ENCODE results near the gene NCLN. TPM values are rescaled to one million over a fixed set of nuclear protein-coding genes. Genes with fewer than 3 reads are reported as not detected.
"Not testable (repeated sequence)": the region's sequence is repeated elsewhere in the genome, so short reads cannot be mapped to it uniquely, and the experiment has no call there.

The NCLN gene
- total and polyA plus RNA-seq, 2 donors (not counting 1 experiment from before 2014, with no cell fraction given) = 33.0 to 35.8 TPM

DNA sequence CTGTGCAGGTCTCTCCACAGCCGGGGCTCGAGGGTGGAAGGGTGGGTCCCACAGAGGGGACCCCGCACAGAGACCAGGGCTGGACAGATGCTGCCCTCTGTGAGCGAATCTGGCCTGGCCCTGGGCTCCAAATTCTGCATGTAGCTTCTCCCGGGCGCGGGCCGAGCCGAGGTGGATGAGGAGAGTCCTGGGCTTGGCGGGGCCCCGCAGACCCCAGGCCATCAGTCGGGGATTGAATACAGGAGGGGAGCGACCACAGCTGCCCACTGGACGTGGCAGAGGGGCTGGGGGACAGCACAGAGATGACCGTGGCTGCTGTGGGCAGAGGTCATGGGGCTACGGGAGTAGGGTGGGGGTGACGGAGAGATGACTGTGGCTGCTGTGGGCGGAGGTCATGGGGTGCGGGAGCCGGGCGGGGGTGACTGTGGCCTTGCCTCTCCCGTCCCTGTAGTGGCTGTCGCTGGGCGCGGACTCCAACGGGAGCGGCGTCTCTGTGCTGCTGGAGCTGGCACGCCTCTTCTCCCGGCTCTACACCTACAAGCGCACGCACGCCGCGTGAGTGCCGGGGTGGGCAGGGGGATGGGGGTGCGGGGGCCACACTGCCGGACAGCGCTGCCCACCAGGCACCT is 15.5 kb downstream of the NCLN start:
- no peak overlapping the region for H3K4me2 ChIP-seq (ENCODE audit: extremely low read depth, insufficient read depth, low read length)
- no peaks in the 10 kb centered on the region for H3K4me1 ChIP-seq (ENCODE audit: control insufficient read depth, extremely low read depth, insufficient read depth, low read length)
- H3K36me3 ChIP-seq (ENCODE audit: control insufficient read depth, insufficient read depth, low read length) = peaks cover 8% of the 10 kb centered on the region
- DNase-seq (ENCODE audit: low read depth in 2 of 2) = no peak
- H3K9me3 ChIP-seq (ENCODE audit: control insufficient read depth, insufficient read depth, low read depth, low read length) = no peaks in the 10 kb centered on the region
- TF ChIP-seq, protein P1, sequence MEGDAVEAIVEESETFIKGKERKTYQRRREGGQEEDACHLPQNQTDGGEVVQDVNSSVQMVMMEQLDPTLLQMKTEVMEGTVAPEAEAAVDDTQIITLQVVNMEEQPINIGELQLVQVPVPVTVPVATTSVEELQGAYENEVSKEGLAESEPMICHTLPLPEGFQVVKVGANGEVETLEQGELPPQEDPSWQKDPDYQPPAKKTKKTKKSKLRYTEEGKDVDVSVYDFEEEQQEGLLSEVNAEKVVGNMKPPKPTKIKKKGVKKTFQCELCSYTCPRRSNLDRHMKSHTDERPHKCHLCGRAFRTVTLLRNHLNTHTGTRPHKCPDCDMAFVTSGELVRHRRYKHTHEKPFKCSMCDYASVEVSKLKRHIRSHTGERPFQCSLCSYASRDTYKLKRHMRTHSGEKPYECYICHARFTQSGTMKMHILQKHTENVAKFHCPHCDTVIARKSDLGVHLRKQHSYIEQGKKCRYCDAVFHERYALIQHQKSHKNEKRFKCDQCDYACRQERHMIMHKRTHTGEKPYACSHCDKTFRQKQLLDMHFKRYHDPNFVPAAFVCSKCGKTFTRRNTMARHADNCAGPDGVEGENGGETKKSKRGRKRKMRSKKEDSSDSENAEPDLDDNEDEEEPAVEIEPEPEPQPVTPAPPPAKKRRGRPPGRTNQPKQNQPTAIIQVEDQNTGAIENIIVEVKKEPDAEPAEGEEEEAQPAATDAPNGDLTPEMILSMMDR (conservative IDR thresholded peaks at IDR 0.05 in 1 of 2, IDR thresholded peaks at IDR 0.05 in 1 of 2; ENCODE audit: low read depth in 1 of 2, low read length in 2 of 2) = no peak
- TF ChIP-seq EZH2 (IDR thresholded peaks at IDR 0.05; ENCODE audit: low read length, missing control alignments) = no peak
- no peak overlapping the region for H3K9ac ChIP-seq (ENCODE audit: insufficient read depth, low read length)
- H4K20me1 ChIP-seq (ENCODE audit: control insufficient read depth, extremely low read depth, insufficient read depth, low read length) = no peaks in the 10 kb centered on the region
- H3K27me3 ChIP-seq (ENCODE audit: control insufficient read depth, insufficient read depth, low read length) = no peaks in the 10 kb centered on the region
- no peaks in the 10 kb centered on the region for H3K79me2 ChIP-seq (ENCODE audit: control insufficient read depth, insufficient read depth, low read length)
- H3K27ac ChIP-seq (ENCODE audit: insufficient read depth, low read length) = no peak overlapping the region
- H2AFZ ChIP-seq (ENCODE audit: low read length) = no peak overlapping the region
- no peak overlapping the region for H3K4me3 ChIP-seq (replicated peaks in 1 of 4; ENCODE audit: control extremely low read depth in 1 of 4, insufficient read depth in 1 of 4, low read depth in 3 of 4, low read length in 4 of 4)

DNA sequence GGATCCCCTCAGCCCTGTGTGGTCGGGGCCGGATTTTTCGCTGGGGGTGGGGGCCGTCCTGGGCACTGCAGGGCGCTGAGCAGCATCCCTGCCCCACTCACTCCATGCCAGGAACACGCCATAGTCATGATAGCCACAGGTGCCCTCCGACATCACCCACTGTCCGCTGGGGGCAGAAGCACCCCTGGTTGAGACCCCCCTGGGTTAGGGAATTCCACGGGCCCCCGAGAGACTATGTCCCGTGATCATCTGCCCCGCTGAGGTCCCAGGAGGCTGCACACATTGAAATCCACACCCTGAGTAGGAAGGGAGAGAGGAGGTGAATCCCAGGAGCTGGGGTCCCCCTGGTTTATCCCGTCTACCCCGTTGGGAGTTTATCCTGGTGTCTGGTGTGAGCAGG is 16.2 kb downstream of the NCLN start:
- DNase-seq (ENCODE audit: low read depth in 2 of 2) = no peak
- no peaks in the 10 kb centered on the region for H3K79me2 ChIP-seq (ENCODE audit: control insufficient read depth, insufficient read depth, low read length)

DNA sequence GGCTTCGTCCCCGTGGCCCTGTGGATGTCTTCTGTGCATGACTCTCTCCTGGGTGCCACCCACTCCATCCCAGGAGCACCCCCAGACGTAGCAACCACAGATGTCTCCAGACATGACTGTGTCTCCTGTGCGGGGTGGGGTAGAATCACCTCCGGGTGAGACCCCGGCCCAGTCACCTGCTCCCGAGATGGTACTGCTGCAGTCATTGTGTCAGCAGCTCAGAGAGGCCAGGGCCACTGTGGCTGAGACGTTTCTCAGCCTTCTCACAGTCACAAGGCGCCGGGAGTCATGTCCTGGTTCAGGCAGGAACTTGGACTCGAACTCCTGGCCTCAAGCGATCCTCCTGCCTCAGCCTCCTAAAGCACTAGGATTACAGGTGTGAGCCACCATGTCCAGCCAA is 16.6 kb downstream of the NCLN start:
- H3K4me1 ChIP-seq (ENCODE audit: control insufficient read depth, extremely low read depth, insufficient read depth, low read length) = no peaks in the 10 kb centered on the region
- peaks cover 10% of the 10 kb centered on the region for H3K36me3 ChIP-seq (ENCODE audit: control insufficient read depth, insufficient read depth, low read length)
- no peak overlapping the region for H3K4me2 ChIP-seq (ENCODE audit: extremely low read depth, insufficient read depth, low read length)
- TF ChIP-seq, protein P1 (conservative IDR thresholded peaks at IDR 0.05 in 1 of 2, IDR thresholded peaks at IDR 0.05 in 1 of 2; ENCODE audit: low read depth in 1 of 2, low read length in 2 of 2) = no peak
- no peak for TF ChIP-seq EZH2 (IDR thresholded peaks at IDR 0.05; ENCODE audit: low read length, missing control alignments)
- no peak for DNase-seq (ENCODE audit: low read depth in 2 of 2)
- no peaks in the 10 kb centered on the region for H3K79me2 ChIP-seq (ENCODE audit: control insufficient read depth, insufficient read depth, low read length)
- H3K27ac ChIP-seq (ENCODE audit: insufficient read depth, low read length) = no peak overlapping the region
- no peak overlapping the region for H3K9ac ChIP-seq (ENCODE audit: insufficient read depth, low read length)
- no peak overlapping the region for H3K4me3 ChIP-seq (replicated peaks in 1 of 4; ENCODE audit: control extremely low read depth in 1 of 4, insufficient read depth in 1 of 4, low read depth in 3 of 4, low read length in 4 of 4)
- H2AFZ ChIP-seq (ENCODE audit: low read length) = no peak overlapping the region
- H4K20me1 ChIP-seq (ENCODE audit: control insufficient read depth, extremely low read depth, insufficient read depth, low read length) = no peaks in the 10 kb centered on the region
- H3K9me3 ChIP-seq (ENCODE audit: control insufficient read depth, insufficient read depth, low read depth, low read length) = no peaks in the 10 kb centered on the region
- H3K27me3 ChIP-seq (ENCODE audit: control insufficient read depth, insufficient read depth, low read length) = no peaks in the 10 kb centered on the region

More for the DNA sequence above, 16.2 kb downstream of the NCLN start:
- Histone ChIP-seq H3K9me3 (ENCODE audit: control insufficient read depth, insufficient read depth, low read depth, low read length) (no peaks in the 10 kb centered on the region), H3K9ac (ENCODE audit: insufficient read depth, low read length) (no peak overlapping the region), H3K4me1 (ENCODE audit: control insufficient read depth, extremely low read depth, insufficient read depth, low read length) (no peaks in the 10 kb centered on the region), H3K36me3 (ENCODE audit: control insufficient read depth, insufficient read depth, low read length) (peaks cover 8% of the 10 kb centered on the region), H3K4me2 (ENCODE audit: extremely low read depth, insufficient read depth, low read length) (no peak overlapping the region), H4K20me1 (ENCODE audit: control insufficient read depth, extremely low read depth, insufficient read depth, low read length) (no peaks in the 10 kb centered on the region), H2AFZ (ENCODE audit: low read length) (no peak overlapping the region), H3K27ac (ENCODE audit: insufficient read depth, low read length) (no peak overlapping the region), H3K27me3 (ENCODE audit: control insufficient read depth, insufficient read depth, low read length) (no peaks in the 10 kb centered on the region), H3K4me3 (replicated peaks in 1 of 4; ENCODE audit: control extremely low read depth in 1 of 4, insufficient read depth in 1 of 4, low read depth in 3 of 4, low read length in 4 of 4) (no peak overlapping the region)
- TF ChIP-seq, protein P1 (conservative IDR thresholded peaks at IDR 0.05 in 1 of 2, IDR thresholded peaks at IDR 0.05 in 1 of 2; ENCODE audit: low read depth in 1 of 2, low read length in 2 of 2) = no peak
- TF ChIP-seq EZH2 (IDR thresholded peaks at IDR 0.05; ENCODE audit: low read length, missing control alignments) = no peak

DNA sequence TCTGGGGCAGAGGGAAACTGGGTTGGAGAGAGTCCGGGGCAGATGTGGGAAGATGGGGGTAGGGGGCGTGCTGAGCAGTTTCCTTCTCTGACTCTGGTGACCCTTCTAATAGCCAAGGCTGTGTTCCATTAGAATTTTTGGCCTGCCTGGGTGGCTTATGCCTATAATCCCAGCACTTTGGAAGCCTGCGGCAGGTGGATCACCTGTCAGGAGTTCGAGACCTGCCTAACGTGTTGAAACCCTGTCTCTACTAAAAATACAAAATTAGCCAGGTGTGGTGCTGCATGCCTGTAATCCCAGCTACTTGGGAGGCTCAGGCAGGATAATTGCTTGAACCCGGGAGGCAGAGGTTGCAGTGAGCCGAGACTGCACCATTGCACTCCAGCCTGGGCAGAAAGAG is 17.2 kb downstream of the NCLN start:
- not testable (repeated sequence) for H3K79me2 ChIP-seq (ENCODE audit: control insufficient read depth, insufficient read depth, low read length); H2AFZ ChIP-seq (ENCODE audit: low read length); H3K27me3 ChIP-seq (ENCODE audit: control insufficient read depth, insufficient read depth, low read length); H3K9me3 ChIP-seq (ENCODE audit: control insufficient read depth, insufficient read depth, low read depth, low read length); H3K4me1 ChIP-seq (ENCODE audit: control insufficient read depth, extremely low read depth, insufficient read depth, low read length); H3K4me2 ChIP-seq (ENCODE audit: extremely low read depth, insufficient read depth, low read length); H4K20me1 ChIP-seq (ENCODE audit: control insufficient read depth, extremely low read depth, insufficient read depth, low read length); DNase-seq (ENCODE audit: low read depth in 2 of 2); H3K27ac ChIP-seq (ENCODE audit: insufficient read depth, low read length); H3K9ac ChIP-seq (ENCODE audit: insufficient read depth, low read length); H3K4me3 ChIP-seq (replicated peaks in 1 of 4; ENCODE audit: control extremely low read depth in 1 of 4, insufficient read depth in 1 of 4, low read depth in 3 of 4, low read length in 4 of 4)
- peaks cover 12% of the 10 kb centered on the region for H3K36me3 ChIP-seq (ENCODE audit: control insufficient read depth, insufficient read depth, low read length)
